Keratinocyte (primary cell): ENCODE measurements around the gene IGF2BP2. TPM values are rescaled to one million over a fixed set of nuclear protein-coding genes. Genes with fewer than 3 reads are reported as not detected.

Experiments used
- DNase-seq: peaks from one replicate; pipeline ENCODE4 v3.0.0-alpha.2; 2011; ENCODE audit warnings: low read depth, missing footprints, low spot score
- FAIRE-seq: peaks from 2 replicates; lab custom pipeline; 2011; peaks lifted over from hg19 to GRCh38; lab: Jason Lieb, UNC
- H2AFZ ChIP-seq: 2 replicates; pipeline ENCODE4 v1.6.0; 2012; ENCODE audit warnings: low read length, control low read depth, inconsistent platforms; ENCODE audit not compliant: control insufficient read depth
- H3K27ac ChIP-seq: 2 replicates; pipeline ENCODE4 v1.5.1; 2011; ENCODE audit warnings: low read length; ENCODE audit not compliant: control insufficient read depth, insufficient read depth
- H3K27me3 ChIP-seq: 3 replicates; pipeline ENCODE4 v1.6.0; 2011; ENCODE audit warnings: low read length; ENCODE audit not compliant: control insufficient read depth, insufficient read depth; ENCODE audit errors: extremely low read depth
- H3K36me3 ChIP-seq, 2 experiments: 2 replicates in 1 of 2; 3 replicates in 1 of 2; pipeline ENCODE4 v1.5.1; 2011; ENCODE audit warnings: low read length in 2 of 2, mild to moderate bottlenecking in 1 of 2; ENCODE audit not compliant: control insufficient read depth in 2 of 2, insufficient read depth in 2 of 2; ENCODE audit errors: extremely low read depth in 1 of 2
- H3K4me1 ChIP-seq: 3 replicates; pipeline ENCODE4 v1.5.1; 2011; ENCODE audit warnings: low read length; ENCODE audit not compliant: control insufficient read depth, insufficient read depth; ENCODE audit errors: extremely low read depth
- H3K4me2 ChIP-seq: 3 replicates; pipeline ENCODE4 v1.6.0; 2011; ENCODE audit warnings: low read depth, low read length; ENCODE audit not compliant: control insufficient read depth, insufficient read depth; ENCODE audit errors: extremely low read depth
- H3K4me3 ChIP-seq, 3 experiments: fragments of 200-600 bp in 1 of 3; sonication (generic) in 1 of 3; 2 replicates in 2 of 3; 3 replicates in 1 of 3; pipeline ENCODE4 v1.5.1; 2011 to 2016; ENCODE audit warnings: low read length in 3 of 3, mild to moderate bottlenecking in 3 of 3, control low read depth in 2 of 3, inconsistent platforms in 1 of 3, low read depth in 1 of 3, mixed read lengths in 1 of 3, mixed run types in 1 of 3, moderate library complexity in 1 of 3; ENCODE audit not compliant: control insufficient read depth in 2 of 3, insufficient read depth in 2 of 3; ENCODE audit errors: extremely low read depth in 1 of 3
- H3K79me2 ChIP-seq: 2 replicates; pipeline ENCODE4 v1.6.0; 2012; ENCODE audit warnings: low read length; ENCODE audit not compliant: control insufficient read depth, insufficient read depth
- H3K9ac ChIP-seq: 3 replicates; pipeline ENCODE4 v1.6.0; 2011; ENCODE audit warnings: low read length; ENCODE audit not compliant: control insufficient read depth, insufficient read depth; ENCODE audit errors: extremely low read depth
- H3K9me1 ChIP-seq: 3 replicates; pipeline ENCODE4 v1.6.0; 2011; ENCODE audit warnings: low read length; ENCODE audit not compliant: control insufficient read depth, insufficient read depth; ENCODE audit errors: extremely low read depth
- H3K9me3 ChIP-seq: 2 replicates; pipeline ENCODE4 v1.5.1; 2012; ENCODE audit warnings: low read depth, low read length; ENCODE audit not compliant: control insufficient read depth
- H4K20me1 ChIP-seq: 3 replicates; pipeline ENCODE4 v1.6.0; 2011; ENCODE audit warnings: low read length; ENCODE audit not compliant: control insufficient read depth, insufficient read depth; ENCODE audit errors: extremely low read depth
- CTCF ChIP-seq, 3 experiments: IDR thresholded peaks in 1 of 3; conservative IDR thresholded peaks in 1 of 3; optimal IDR thresholded peaks in 1 of 3; 2 replicates in 2 of 3; 3 replicates in 1 of 3; pipeline versions ENCODE3 to v1.5.1; 2011; ENCODE audit warnings: low read length in 3 of 3, mild to moderate bottlenecking in 3 of 3, moderate library complexity in 2 of 3, control low read depth in 1 of 3, inconsistent platforms in 1 of 3; ENCODE audit not compliant: insufficient read depth in 2 of 3; ENCODE audit errors: extremely low read depth in 1 of 3
- EZH2 ChIP-seq: IDR thresholded peaks from one replicate; pipeline ENCODE4 v1.6.1; 2012; ENCODE audit warnings: inconsistent platforms, mild to moderate bottlenecking, low read length, moderate library complexity
- dilution Hi-C: fragments of 300-500 bp; cut with MboI; formaldehyde crosslinking; loops from one replicate; pipeline ENCODE4 v1.7.0; 2020; ENCODE audit warnings: low sequenced_read_pairs; ENCODE audit not compliant: extremely low pct_ligation_motif_present
- polyA plus RNA-seq, 5 experiments: library from polyadenylated mRNA; depleted of rRNA in 3 of 5; stranded (reverse) in 3 of 5; stranded (forward) in 1 of 5; unstranded in 1 of 5; fragments of >200 nt; gene quantifications; 1 replicate in 1 of 5; 2 replicates in 3 of 5; 3 replicates in 1 of 5; pipeline versions ENCODE4 v1.2.1 to v1.2.3, GENCODE V29; 2011 to 2012; ENCODE audit warnings: missing spikeins in 2 of 5, low read depth in 1 of 5, low replicate concordance in 1 of 5

The IGF2BP2 gene
- polyA plus RNA-seq, 1 donor (not counting 4 experiments of a cell fraction or from before 2014, with no cell fraction given): 21.2 TPM

GRCh38 chr3:185659942-185660921 lies 164.6 kb downstream of the IGF2BP2 start:
- no peak overlapping the region for H2AFZ ChIP-seq

GRCh38 chr3:185658943-185659342 lies 165.9 kb downstream of the IGF2BP2 start:
- dilution Hi-C loops: no loop called here
- DNase-seq (no peak), FAIRE-seq (no peak)
- H3K4me1 ChIP-seq: peaks cover 59% of the 10 kb centered on the region
- no peak overlapping the region for H3K4me3 ChIP-seq
- peaks cover 24 to 44% of the 10 kb centered on the region in 2 experiments for H3K36me3 ChIP-seq
- H4K20me1 ChIP-seq: no peaks in the 10 kb centered on the region
- no peaks in the 10 kb centered on the region for H3K9me1 ChIP-seq
- no peaks in the 10 kb centered on the region for H3K9me3 ChIP-seq
- no peak overlapping the region for H2AFZ ChIP-seq
- no peak for TF ChIP-seq EZH2
- TF ChIP-seq CTCF (optimal IDR thresholded peaks at IDR 0.05 in 1 of 3, IDR thresholded peaks at IDR 0.05 in 1 of 3, conservative IDR thresholded peaks at IDR 0.05 in 1 of 3; ENCODE audit: extremely low read depth in 1 of 3, insufficient read depth in 2 of 3, low read length in 3 of 3): no peak
- no peak overlapping the region for H3K4me2 ChIP-seq
- no peaks in the 10 kb centered on the region for H3K27me3 ChIP-seq
- H3K27ac ChIP-seq: peak overlapping the region; percentile 45
- H3K79me2 ChIP-seq: no peaks in the 10 kb centered on the region
- H3K9ac ChIP-seq: peak overlapping the region; percentile 35

More at GRCh38 chr3:185659942-185660921, 164.6 kb downstream of the IGF2BP2 start:
- Histone ChIP-seq H4K20me1 (no peaks in the 10 kb centered on the region), H3K27me3 (no peaks in the 10 kb centered on the region), H3K4me2 (peak overlapping the region; percentile 41), H3K9me3 (no peaks in the 10 kb centered on the region), H3K4me1 (peaks cover 59% of the 10 kb centered on the region), H3K27ac (peak overlapping the region; percentile 68), H3K36me3 (peaks cover 19 to 42% of the 10 kb centered on the region in 2 experiments), H3K9me1 (no peaks in the 10 kb centered on the region), H3K4me3 (peak overlapping the region in 1 of 3 experiments; percentile 25), H3K9ac (peak overlapping the region; percentile 49), H3K79me2 (no peaks in the 10 kb centered on the region)
- peak; percentile 86 for FAIRE-seq
- peak; percentile 63 for DNase-seq
- dilution Hi-C loops: no loop called here
- no peak for TF ChIP-seq EZH2
- peak in 2 of 3 experiments; percentile 97 to 100 for TF ChIP-seq CTCF (optimal IDR thresholded peaks at IDR 0.05 in 1 of 3, IDR thresholded peaks at IDR 0.05 in 1 of 3, conservative IDR thresholded peaks at IDR 0.05 in 1 of 3; ENCODE audit: extremely low read depth in 1 of 3, insufficient read depth in 2 of 3, low read length in 3 of 3)
